DMS79 (cell line): ENCODE data around the gene SLC22A25.
"Not testable (repeated sequence)": the region's sequence is repeated elsewhere in the genome, so short reads cannot be mapped to it uniquely, and the experiment has no call there.

Source experiments
- DNase-seq: peaks from one replicate; lab custom pipeline; 2025; lab: John Stamatoyannopoulos, UW

Gene SLC22A25

GRCh38 chr11:63235471-63236461, 7.6 kb downstream of the SLC22A25 start:
- not testable (repeated sequence) for DNase-seq

- DNase-seq, result no peak
Observed at GRCh38 chr11:63229815-63230214, 13.6 kb downstream of the SLC22A25 start.

GRCh38 chr11:63227521-63228107, 15.8 kb downstream of the SLC22A25 start:
- DNase-seq, result no peak

GRCh38 chr11:63226488-63227114, 16.8 kb downstream of the SLC22A25 start:
- no peak for DNase-seq

- DNase-seq, result no peak
Observed at GRCh38 chr11:63214093-63214492, 29.3 kb downstream of the SLC22A25 start.

- no peak for DNase-seq
Observed at GRCh38 chr11:63212742-63213141, 30.7 kb downstream of the SLC22A25 start.

- DNase-seq, result no peak
Observed at GRCh38 chr11:63210111-63210510, 33.3 kb downstream of the SLC22A25 start.
